Measurements from ENCODE around the gene CCDC170.

CCDC170 gene

DNA sequence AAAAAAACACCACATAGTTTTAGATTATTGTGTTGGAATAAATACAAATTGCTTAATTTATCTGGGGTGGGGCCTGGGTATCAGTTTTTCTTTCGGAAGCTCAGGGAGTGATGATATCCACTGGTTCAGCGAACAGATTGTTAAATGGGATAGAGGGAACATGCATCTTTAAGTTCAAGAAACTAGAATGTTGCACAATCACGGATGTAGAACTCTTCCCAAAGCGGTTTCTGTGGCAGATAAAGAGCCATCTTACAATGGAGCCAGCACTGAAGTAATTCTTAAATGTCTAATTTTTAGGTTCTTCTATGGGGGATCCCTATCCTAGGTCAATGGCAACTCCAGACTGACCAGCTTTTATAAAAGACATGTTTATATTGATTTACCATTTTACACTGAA lies 32.1 kb upstream of the CCDC170 start:
- H3K36me3 ChIP-seq (ENCODE audit: control insufficient read depth, insufficient read depth, low read length), result peaks cover 15% of the 10 kb centered on the region
- WGBS, 2 experiments, result 94 to 96% methylated on average over 4 of the region's 4 CpGs

DNA sequence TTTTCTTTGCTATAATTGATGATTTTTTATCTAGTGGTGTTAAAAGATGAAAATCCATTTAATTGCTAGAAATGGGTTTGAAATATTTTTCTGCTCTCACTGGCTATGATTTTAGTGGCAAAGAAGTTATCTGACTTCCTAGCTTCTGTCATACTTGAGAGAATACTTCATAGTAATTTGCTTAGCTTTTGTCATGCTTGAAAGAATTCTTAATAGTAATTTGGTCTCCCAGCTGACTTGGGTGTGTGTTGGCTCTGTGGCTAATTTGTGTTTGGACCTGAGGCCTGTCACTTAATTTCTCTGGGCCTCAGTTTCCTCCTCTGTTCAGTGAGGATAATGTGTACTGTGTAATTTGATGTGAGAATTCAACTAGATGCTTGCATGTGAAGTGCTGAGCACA lies 29.1 kb upstream of the CCDC170 start:
- H3K9me3 ChIP-seq (ENCODE audit: control insufficient read depth, low read length), result no peaks in the 10 kb centered on the region
- H3K4me3 ChIP-seq (ENCODE audit: insufficient read depth, low read depth, low read length), result no peak overlapping the region
- H3K27ac ChIP-seq (ENCODE audit: insufficient read depth, low read depth, low read length, poor library complexity, severe bottlenecking), result no peak overlapping the region
- no peaks in the 10 kb centered on the region for H3K27me3 ChIP-seq (ENCODE audit: control insufficient read depth, insufficient read depth, low read length, poor library complexity, severe bottlenecking)
- no peaks in the 10 kb centered on the region for H3K4me1 ChIP-seq (ENCODE audit: control insufficient read depth, insufficient read depth, low read length)
- H3K36me3 ChIP-seq (ENCODE audit: control insufficient read depth, insufficient read depth, low read length), result peaks cover 11% of the 10 kb centered on the region

More for the DNA sequence above, 32.1 kb upstream of the CCDC170 start:
- Histone ChIP-seq H3K27me3 (ENCODE audit: control insufficient read depth, insufficient read depth, low read length, poor library complexity, severe bottlenecking) (no peaks in the 10 kb centered on the region), H3K4me3 (ENCODE audit: insufficient read depth, low read depth, low read length) (no peak overlapping the region), H3K9me3 (ENCODE audit: control insufficient read depth, low read length) (no peaks in the 10 kb centered on the region), H3K27ac (ENCODE audit: insufficient read depth, low read depth, low read length, poor library complexity, severe bottlenecking) (no peak overlapping the region), H3K4me1 (ENCODE audit: control insufficient read depth, insufficient read depth, low read length) (peaks cover 5% of the 10 kb centered on the region)

DNA sequence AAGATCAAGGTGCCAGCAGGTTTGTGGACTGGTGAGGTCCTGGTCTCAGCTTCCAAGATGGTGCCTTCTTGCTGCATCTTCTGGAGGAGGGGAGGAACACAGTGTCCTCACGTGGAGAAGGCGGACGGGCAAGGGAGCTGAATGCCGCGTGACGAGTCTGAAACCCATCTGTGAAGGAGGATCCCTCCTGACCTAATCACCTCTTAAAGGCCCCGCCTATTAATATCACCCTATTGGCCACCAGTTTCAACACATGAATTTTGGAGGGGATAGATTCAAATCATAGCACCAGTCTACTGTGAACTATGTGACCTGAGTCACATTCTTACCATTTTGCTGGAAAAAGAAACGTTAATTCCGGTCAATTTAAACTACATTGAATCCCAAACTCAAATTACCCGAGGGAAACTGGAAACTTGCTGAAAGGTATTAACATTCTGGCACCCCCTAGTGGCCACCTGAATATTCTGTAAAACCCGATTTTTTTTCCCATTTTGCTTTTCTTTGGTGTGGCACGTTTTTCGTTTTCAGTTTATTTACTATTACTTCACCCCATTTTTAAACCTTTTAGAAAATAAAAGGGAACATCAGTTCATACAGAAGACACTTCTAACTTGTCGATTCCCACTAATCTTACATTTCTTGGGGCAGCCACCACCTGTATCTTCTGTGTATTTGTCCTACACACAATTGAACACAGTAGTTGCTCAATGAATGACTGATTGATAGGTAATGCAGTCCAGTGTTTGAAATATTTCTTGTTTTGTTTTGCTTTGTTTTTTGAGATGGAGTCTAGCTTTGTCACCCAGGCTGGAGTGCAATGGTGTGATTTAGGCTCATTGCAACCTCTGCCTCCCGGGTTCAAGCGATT lies 17.9 kb upstream of the CCDC170 start:
- H3K27me3 ChIP-seq (ENCODE audit: control insufficient read depth, insufficient read depth, low read length, poor library complexity, severe bottlenecking), result no peaks in the 10 kb centered on the region
- H3K27ac ChIP-seq (ENCODE audit: insufficient read depth, low read depth, low read length, poor library complexity, severe bottlenecking), result no peak overlapping the region
- WGBS, 2 experiments, result 45 to 47% methylated on average over 16 of the region's 16 CpGs

DNA sequence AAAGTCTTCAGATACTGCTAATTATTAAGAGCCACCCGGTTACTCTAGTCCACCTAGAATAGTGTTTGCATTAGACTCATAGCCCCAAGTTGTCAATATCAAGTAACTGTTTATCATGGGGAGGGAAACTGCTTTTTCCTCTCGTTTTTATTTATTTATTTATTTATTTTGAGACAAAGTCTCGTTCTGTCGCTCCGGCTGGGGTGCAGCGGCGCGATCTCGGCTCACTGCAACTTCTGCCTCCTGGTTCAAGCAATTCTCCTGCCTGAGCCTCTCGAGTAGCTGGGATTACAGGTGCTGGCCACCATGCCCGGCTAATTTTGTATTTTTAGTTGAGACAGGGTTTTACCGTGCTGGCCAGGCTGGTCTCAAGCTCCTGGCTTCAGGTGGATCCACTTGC lies 16.1 kb upstream of the CCDC170 start:
- Histone ChIP-seq H3K9me3 (ENCODE audit: control insufficient read depth, low read length) (no peaks in the 10 kb centered on the region), H3K36me3 (ENCODE audit: control insufficient read depth, insufficient read depth, low read length) (no peaks in the 10 kb centered on the region), H3K4me1 (ENCODE audit: control insufficient read depth, insufficient read depth, low read length) (no peaks in the 10 kb centered on the region), H3K27ac (ENCODE audit: insufficient read depth, low read depth, low read length, poor library complexity, severe bottlenecking) (no peak overlapping the region), H3K4me3 (ENCODE audit: insufficient read depth, low read depth, low read length) (no peak overlapping the region), H3K27me3 (ENCODE audit: control insufficient read depth, insufficient read depth, low read length, poor library complexity, severe bottlenecking) (no peaks in the 10 kb centered on the region)
- 92 to 94% methylated on average over 11 to 12 of the region's 12 CpGs for WGBS, 2 experiments

More for the DNA sequence above, 17.9 kb upstream of the CCDC170 start:
- no peak overlapping the region for H3K4me3 ChIP-seq (ENCODE audit: insufficient read depth, low read depth, low read length)
- no peaks in the 10 kb centered on the region for H3K9me3 ChIP-seq (ENCODE audit: control insufficient read depth, low read length)
- no peaks in the 10 kb centered on the region for H3K36me3 ChIP-seq (ENCODE audit: control insufficient read depth, insufficient read depth, low read length)
- H3K4me1 ChIP-seq (ENCODE audit: control insufficient read depth, insufficient read depth, low read length), result no peaks in the 10 kb centered on the region

DNA sequence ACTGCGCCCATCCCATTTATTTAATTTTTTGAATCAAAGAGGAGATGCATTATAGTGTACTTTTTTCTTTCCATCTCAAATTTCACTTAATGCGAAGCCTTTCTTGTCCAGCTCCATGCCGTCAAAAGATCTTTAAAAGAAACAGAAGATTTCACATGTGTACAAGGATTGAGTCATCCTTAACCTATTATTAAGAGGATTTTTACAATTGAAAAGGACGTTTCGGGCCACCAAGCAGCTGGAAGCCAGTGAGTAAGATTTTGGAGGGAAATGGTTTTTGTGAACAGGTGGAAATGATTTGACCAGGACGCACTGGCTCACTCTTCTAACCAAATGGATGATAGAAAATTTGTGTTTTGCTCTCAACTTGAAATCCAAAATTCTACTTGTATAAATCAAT lies 15.1 kb upstream of the CCDC170 start:
- H3K9me3 ChIP-seq (ENCODE audit: control insufficient read depth, low read length), result no peaks in the 10 kb centered on the region
- WGBS, 2 experiments, result 87 to 88% methylated on average over 4 to 6 of the region's 6 CpGs
- no peaks in the 10 kb centered on the region for H3K4me1 ChIP-seq (ENCODE audit: control insufficient read depth, insufficient read depth, low read length)
- no peaks in the 10 kb centered on the region for H3K36me3 ChIP-seq (ENCODE audit: control insufficient read depth, insufficient read depth, low read length)
- H3K27ac ChIP-seq (ENCODE audit: insufficient read depth, low read depth, low read length, poor library complexity, severe bottlenecking), result no peak overlapping the region
- H3K27me3 ChIP-seq (ENCODE audit: control insufficient read depth, insufficient read depth, low read length, poor library complexity, severe bottlenecking), result no peaks in the 10 kb centered on the region
- no peak overlapping the region for H3K4me3 ChIP-seq (ENCODE audit: insufficient read depth, low read depth, low read length)

DNA sequence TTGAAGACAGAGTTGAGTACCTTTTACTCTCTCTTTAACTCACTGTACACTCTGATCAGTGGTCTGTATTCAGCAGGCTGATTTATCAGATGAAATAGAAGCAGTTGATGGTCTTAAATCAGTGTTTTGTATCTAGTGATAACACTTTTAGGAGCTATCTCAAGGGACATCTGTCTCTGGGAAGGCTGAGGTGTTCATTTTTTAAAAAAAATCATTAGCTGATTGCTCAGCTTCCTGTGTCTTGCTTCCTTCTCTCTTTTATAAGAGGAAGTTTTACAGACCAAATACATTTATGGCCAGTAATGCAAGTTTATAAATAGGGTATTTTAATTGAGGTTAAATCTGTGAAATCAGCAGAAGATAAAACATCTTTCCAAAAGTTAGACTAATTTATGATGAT lies 12.0 kb upstream of the CCDC170 start:
- H3K4me1 ChIP-seq (ENCODE audit: control insufficient read depth, insufficient read depth, low read length), result no peaks in the 10 kb centered on the region
- no peaks in the 10 kb centered on the region for H3K27me3 ChIP-seq (ENCODE audit: control insufficient read depth, insufficient read depth, low read length, poor library complexity, severe bottlenecking)
- H3K4me3 ChIP-seq (ENCODE audit: insufficient read depth, low read depth, low read length), result no peak overlapping the region
- H3K9me3 ChIP-seq (ENCODE audit: control insufficient read depth, low read length), result no peaks in the 10 kb centered on the region
- no peak overlapping the region for H3K27ac ChIP-seq (ENCODE audit: insufficient read depth, low read depth, low read length, poor library complexity, severe bottlenecking)
- H3K36me3 ChIP-seq (ENCODE audit: control insufficient read depth, insufficient read depth, low read length), result no peaks in the 10 kb centered on the region

DNA sequence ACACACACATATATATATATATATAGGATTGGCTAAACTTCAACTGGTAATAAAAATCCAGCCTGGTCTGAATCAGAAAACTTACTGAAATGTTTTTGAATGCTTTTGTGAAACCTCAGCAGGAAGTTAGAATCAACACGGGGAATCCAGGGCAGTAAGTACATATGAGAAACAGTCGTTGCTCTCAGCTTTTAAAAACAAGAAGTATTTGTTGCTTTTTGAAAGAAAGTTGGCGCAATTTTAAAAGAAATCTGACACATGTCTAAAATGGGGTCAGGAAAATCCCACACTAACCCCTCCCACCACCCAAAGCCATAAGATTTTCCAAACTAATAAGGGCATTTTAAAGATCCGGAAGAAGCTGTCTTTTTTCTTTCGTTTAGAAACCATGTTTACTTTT lies 11.5 kb upstream of the CCDC170 start:
- no peaks in the 10 kb centered on the region for H3K36me3 ChIP-seq (ENCODE audit: control insufficient read depth, insufficient read depth, low read length)
- no peaks in the 10 kb centered on the region for H3K9me3 ChIP-seq (ENCODE audit: control insufficient read depth, low read length)
- H3K4me1 ChIP-seq (ENCODE audit: control insufficient read depth, insufficient read depth, low read length), result no peaks in the 10 kb centered on the region
- no peak overlapping the region for H3K27ac ChIP-seq (ENCODE audit: insufficient read depth, low read depth, low read length, poor library complexity, severe bottlenecking)
- H3K4me3 ChIP-seq (ENCODE audit: insufficient read depth, low read depth, low read length), result no peak overlapping the region
- no peaks in the 10 kb centered on the region for H3K27me3 ChIP-seq (ENCODE audit: control insufficient read depth, insufficient read depth, low read length, poor library complexity, severe bottlenecking)
- WGBS, 2 experiments, result 94 to 96% methylated on average over 5 of the region's 5 CpGs

DNA sequence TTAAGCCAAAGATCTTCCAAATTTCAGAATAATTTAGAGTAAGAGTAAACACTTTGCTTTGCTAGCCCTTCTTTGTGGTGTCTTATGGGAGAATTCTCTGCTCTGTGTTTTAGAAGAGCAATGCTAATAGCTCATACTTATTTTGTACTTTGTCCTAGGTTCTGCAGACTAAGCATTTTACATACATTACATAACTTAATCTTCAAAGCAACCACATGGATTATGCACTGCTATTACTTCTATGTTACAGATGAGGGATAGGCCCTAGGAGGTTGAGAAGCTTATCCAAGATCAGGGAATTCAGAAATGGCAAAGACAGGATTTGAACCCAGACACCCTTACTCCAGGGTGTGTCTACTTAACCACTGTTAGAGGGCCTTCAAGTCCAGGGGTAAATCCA lies 9.8 kb upstream of the CCDC170 start:
- H3K4me1 ChIP-seq (ENCODE audit: control insufficient read depth, insufficient read depth, low read length), result no peaks in the 10 kb centered on the region
- H3K36me3 ChIP-seq (ENCODE audit: control insufficient read depth, insufficient read depth, low read length), result no peaks in the 10 kb centered on the region
- no peak overlapping the region for H3K4me3 ChIP-seq (ENCODE audit: insufficient read depth, low read depth, low read length)
- H3K9me3 ChIP-seq (ENCODE audit: control insufficient read depth, low read length), result no peaks in the 10 kb centered on the region
- H3K27me3 ChIP-seq (ENCODE audit: control insufficient read depth, insufficient read depth, low read length, poor library complexity, severe bottlenecking), result no peaks in the 10 kb centered on the region
- H3K27ac ChIP-seq (ENCODE audit: insufficient read depth, low read depth, low read length, poor library complexity, severe bottlenecking), result no peak overlapping the region

DNA sequence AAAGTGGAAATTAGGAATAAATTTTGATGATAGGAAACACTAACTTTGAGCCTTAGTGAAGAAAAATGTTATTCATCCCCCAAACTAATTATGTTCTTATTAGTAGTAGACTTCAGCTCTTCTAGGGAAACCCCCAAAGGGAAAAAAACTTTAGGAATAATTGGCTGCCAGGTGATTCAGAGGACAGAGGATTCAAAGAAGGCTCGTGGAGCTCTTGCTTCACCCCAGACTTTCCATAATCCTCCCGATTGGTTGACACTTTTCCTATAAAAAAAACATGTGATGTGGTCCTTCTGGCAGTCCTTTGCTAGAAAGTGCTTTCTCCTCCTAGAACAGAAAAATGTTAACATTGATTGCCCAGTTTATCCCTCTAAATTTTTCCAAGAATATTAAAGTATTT lies 5.6 kb upstream of the CCDC170 start:
- no peak overlapping the region for H3K4me3 ChIP-seq (ENCODE audit: insufficient read depth, low read depth, low read length)
- no peaks in the 10 kb centered on the region for H3K4me1 ChIP-seq (ENCODE audit: control insufficient read depth, insufficient read depth, low read length)
- peaks cover 14% of the 10 kb centered on the region for H3K27me3 ChIP-seq (ENCODE audit: control insufficient read depth, insufficient read depth, low read length, poor library complexity, severe bottlenecking)
- H3K27ac ChIP-seq (ENCODE audit: insufficient read depth, low read depth, low read length, poor library complexity, severe bottlenecking), result no peak overlapping the region
- H3K36me3 ChIP-seq (ENCODE audit: control insufficient read depth, insufficient read depth, low read length), result no peaks in the 10 kb centered on the region
- H3K9me3 ChIP-seq (ENCODE audit: control insufficient read depth, low read length), result no peaks in the 10 kb centered on the region
- 81 to 86% methylated on average over 2 of the region's 2 CpGs for WGBS, 2 experiments

DNA sequence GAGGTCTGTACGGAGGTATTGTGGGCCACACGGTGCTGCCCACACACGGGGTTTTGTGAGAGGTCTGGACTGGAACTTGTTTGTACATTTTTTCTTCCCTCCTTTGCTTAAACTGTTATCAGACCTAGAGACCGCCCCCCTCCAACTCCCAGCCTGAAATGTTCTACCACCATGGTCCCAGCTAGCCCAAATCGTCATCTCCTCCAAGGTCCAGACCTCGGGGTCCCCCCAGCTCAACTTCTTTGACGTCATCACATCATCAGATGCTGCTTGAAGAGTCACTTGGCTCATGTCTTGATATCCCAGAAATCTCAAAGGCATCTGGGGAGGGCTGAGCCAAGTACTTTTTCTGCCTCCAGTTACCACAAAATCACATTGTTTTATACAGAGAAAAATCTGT lies 2.8 kb upstream of the CCDC170 start:
- WGBS, 2 experiments, result 91 to 92% methylated on average over 7 of the region's 7 CpGs
- H3K36me3 ChIP-seq (ENCODE audit: control insufficient read depth, insufficient read depth, low read length), result no peaks in the 10 kb centered on the region
- no peaks in the 10 kb centered on the region for H3K9me3 ChIP-seq (ENCODE audit: control insufficient read depth, low read length)
- no peak overlapping the region for H3K27ac ChIP-seq (ENCODE audit: insufficient read depth, low read depth, low read length, poor library complexity, severe bottlenecking)
- H3K4me1 ChIP-seq (ENCODE audit: control insufficient read depth, insufficient read depth, low read length), result no peaks in the 10 kb centered on the region
- H3K27me3 ChIP-seq (ENCODE audit: control insufficient read depth, insufficient read depth, low read length, poor library complexity, severe bottlenecking), result peaks cover 42% of the 10 kb centered on the region
- no peak overlapping the region for H3K4me3 ChIP-seq (ENCODE audit: insufficient read depth, low read depth, low read length)
